GM19351 (cell line): ENCODE measurements around the gene RTL9.
A peak's percentile ranks its signal among the peaks of the same experiment; 100 is the strongest.
"Not testable (repeated sequence)": the region's sequence is repeated elsewhere in the genome, so short reads cannot be mapped to it uniquely, and the experiment has no call there.

ENCODE experiments used
- ATAC-seq: cut with Tn5 transposase; IDR thresholded peaks from one replicate; pipeline ENCODE4 v1.9.1; 2021; ENCODE audit warnings: mild to moderate bottlenecking, moderate library complexity; ENCODE audit not compliant: unreplicated experiment

The RTL9 gene

DNA sequence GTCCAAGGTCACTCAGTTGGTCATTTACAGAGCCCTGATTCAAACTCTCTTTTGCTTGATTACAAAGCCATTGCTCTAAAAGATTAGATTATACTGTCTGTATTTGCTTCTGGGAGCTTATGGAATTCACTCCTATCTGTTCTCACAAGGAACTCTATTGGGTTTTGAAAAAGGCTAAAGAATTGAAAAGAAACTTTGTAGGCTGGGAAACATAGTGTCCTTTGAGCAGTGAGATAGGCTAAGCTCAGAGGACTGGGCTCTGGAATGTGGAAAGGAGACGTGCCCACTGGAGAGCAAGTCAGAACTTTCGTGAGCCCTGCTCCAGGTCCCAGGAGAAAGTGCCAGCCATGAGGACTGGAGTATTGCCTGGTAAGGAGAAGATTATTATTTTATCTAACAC is at the start of gene RTL9:
Gene RTL9, plus strand, starts transcription at position 301 of the 400 bp plus-strand sequence. CDS start 91,770 bp downstream, outside the sequence.
- no peak for ATAC-seq

DNA sequence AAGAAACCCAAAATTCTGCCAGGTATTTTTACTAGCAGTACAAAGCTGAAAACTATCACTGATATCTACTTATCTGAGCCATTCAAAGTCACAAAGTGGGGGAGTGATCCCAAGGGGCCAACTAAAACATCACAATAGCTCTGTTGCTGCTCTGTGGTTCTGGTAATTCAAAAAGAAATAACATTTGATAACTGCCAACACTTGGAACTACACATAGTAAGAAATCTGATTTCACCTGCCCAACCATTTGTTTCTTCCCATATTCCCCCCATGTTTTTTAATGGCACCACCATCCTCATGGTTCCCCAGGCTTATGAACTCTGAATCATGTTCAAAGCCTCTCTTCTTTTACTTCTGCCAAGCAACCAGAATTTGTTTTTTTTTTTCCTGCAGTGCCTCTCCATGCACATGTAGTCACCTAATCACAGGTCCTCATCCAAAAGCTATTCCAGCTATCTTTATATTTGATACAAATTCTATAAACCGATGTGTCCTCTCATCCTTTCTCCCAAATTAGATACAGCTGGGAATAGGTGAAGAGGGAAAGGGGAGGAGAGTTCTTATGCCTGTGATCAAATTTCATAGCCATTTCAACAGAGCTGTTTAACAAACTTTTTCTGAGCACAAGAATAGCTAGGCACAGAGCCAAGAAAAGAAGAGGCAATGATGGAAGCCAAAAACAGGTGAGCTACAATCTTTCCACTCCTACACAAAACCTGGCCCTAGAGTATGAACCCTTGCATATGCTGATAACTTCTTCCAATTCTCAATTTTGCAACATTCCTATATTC is 48.5 kb upstream of the RTL9 start:
- peak; percentile 14 for ATAC-seq

DNA sequence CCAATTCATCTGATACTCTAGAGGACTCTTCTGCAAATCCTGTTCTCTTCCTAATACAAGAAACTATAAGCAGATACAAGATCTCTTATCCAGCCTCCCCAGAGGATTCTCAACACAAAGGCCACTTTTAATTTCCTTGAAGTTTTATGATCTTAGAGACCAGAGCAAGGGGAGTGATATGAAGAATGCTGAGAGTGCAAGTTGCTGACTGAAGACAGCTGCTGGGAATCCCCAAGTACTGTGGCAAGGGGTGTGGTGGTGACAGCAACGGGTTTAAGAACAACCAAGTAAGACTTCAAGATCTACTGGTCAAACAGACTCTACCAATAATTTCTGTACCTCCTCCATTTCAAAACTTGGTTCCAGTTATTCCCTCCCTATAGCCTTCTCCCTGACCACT is 47.8 kb upstream of the RTL9 start:
- ATAC-seq = peak; percentile 80

DNA sequence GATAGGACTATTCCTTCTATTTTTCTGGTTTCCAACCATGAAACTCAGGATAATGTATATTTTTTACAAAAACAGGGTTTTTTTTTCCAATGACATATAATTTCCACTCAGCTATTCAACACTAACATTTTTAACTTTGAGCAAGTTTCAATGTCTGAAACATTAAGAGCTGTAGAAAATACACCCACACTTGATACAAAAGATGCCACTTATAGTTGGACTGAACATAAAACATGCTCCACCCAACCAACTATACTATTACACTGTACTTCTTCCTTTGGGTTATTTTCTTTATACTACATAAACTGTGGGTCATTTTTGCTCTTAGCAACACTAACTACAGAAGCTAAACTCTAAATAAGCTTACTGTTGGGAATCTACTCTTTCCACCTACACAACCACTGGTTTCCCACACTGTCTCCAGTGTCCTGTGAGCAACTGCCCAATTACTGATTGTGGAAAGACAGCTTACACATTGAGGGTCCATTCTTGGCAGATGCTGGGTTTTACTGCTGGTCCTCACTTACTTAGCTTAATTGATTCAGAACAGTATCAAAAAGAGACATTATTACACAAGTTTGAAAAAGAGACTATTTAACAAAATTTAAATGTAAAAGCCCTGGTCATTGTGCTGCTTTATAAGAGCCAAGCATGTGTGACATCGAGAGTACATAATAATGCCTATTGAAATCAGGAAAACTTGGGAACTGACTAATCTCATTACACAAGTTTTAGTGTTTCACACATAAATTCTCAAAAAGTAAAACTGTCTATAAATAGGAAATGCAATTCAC is 47.0 kb upstream of the RTL9 start:
- ATAC-seq = no peak

DNA sequence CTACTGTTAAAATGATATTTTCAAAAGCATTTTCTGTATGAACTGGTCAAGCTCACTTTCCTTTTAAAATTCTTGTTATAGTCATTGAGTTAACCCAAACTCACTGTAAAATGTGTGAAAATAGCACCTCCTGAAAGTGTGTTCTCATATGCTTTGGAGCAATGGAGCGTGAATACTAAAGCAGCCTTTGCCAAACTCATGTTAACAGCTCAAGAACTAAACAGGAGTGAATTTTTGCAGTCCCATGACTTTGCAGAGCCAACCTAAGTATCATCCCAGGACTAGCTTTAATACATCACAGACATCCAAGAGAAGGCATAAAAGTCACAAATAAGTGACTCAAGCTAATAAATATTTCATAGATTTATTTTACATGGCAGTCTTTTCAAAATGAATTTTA is 43.1 kb upstream of the RTL9 start:
- ATAC-seq = peak; percentile 37

DNA sequence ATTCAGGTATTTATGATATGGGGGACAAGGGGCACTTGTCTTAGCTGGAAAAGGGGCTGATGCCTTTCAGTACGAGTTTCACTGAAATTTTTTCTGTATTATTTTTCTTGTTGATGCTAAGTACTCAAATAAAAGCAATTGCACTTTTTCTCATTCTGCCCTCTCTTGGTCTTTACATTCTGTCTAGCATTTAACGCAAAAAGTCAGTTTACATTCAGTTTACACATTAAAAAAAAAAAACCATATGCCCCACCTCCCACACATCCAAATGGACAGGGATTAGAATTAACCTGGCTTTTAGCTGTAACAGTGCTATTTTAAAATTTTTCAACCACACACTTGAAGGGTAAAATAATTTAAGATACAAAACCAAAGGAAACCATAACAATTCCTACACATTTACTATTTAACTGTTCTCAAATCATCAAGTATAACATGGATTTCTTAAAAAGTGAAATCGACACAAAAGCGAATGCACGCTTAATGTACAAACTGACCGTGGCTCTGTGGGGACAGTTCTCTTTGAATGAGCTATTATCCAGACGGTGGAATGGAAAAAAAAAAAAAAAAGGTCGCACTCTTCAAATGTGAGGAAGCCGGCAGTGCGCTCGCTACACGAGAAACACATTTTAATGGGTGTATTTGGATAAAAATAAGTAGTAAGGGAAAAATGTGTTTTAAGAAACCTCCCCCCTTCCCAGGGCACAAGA is 42.1 kb upstream of the RTL9 start:
- ATAC-seq = no peak

DNA sequence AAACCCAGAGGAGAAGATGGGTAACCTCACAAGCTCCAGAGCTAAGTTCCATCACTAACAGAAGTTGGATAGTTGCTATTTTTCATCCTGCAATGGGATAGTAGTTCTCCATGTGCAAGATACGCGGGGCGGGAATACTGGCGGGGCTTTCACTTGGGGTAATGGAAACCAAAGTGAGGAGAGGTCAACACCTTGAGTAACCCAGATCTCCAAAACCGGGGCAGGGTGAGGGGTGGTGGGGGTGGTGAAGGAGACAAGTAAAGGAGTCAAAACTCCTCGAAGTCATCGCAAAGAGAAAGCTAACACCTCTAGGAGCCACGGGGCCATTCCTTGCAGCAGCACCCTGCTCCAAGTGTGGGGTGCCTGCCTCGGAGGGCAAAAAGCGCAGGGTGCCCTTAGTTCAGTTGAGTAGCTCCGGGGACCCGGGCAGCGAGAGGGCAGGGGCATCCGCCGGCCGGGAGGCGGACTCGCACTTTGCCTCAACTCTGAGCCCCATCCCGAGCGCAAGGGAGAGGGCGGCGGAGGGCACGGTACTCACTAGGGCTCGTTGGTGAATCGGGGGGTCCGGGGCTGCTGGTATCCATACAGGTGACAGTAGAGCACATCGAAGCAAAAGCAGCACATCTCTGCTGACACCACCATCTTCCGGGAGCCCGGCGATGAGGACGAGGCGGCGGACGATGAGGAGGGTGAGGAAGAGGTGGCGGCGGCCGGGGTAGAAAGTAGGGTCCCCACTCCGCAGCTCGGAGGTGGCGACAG is 41.4 kb upstream of the RTL9 start:
- ATAC-seq = peak; percentile 17

DNA sequence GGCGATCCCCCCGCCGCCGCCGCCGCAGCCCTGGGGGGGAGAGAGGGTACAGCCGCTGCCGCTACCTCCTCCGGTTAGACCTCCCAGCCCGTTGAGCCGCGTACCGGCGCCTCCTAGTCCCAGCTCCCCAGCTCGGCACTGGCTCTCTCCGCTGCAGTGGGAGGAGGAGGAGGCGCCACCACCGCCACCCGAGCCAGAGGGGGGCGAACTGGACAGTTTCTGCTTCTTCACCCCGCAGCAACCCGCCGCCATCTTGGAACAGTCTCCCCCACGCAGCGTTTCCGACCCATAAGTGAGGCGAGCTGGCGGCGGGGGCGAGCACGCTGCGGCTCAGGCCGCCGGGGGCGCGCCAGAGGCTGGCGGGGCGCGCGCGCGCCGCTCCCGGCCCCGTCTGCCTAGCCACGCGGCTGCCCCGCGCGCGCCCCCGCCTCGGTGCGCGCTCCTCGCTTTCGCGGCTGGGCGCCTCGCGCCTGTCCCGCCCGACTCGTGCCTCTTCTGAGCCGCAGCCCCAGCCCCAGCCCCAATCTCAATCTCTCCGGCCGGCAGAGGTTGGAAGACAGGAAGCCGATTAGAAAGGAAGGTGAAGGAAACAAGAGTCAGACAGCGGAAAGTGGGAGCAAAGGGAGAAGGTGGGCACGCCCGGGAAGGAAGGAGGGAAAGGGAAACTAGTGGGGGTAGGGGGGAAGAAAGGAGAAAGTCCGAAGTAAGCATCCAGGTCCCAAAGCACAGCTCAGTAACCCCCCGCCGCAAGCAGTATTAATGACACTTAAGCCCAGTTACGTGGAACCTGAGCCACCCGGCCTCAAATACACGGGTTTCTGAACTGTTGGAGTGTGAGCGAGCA is 40.6 kb upstream of the RTL9 start, which contains the start of gene AMMECR1:
Gene AMMECR1, minus strand, starts transcription at position 266 of the 844 bp plus-strand sequence. Its CDS starts 14 bp downstream, at position 252.
- ATAC-seq = peak; percentile 63

DNA sequence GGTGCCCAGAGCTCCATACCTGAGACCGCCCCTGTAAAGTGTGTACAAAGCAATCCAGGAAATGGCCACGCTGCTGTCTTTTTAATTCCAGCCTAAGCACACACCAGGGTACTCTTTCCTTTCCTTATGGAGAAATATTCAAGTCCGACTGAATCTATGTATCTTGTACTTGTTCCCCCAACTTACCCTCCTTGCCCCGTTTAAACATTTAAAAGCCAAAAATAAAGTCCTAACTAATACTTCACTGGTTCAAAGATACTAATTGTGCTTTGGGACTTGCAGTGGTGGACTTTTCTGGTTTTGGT is 40.0 kb upstream of the RTL9 start:
- no peak for ATAC-seq

DNA sequence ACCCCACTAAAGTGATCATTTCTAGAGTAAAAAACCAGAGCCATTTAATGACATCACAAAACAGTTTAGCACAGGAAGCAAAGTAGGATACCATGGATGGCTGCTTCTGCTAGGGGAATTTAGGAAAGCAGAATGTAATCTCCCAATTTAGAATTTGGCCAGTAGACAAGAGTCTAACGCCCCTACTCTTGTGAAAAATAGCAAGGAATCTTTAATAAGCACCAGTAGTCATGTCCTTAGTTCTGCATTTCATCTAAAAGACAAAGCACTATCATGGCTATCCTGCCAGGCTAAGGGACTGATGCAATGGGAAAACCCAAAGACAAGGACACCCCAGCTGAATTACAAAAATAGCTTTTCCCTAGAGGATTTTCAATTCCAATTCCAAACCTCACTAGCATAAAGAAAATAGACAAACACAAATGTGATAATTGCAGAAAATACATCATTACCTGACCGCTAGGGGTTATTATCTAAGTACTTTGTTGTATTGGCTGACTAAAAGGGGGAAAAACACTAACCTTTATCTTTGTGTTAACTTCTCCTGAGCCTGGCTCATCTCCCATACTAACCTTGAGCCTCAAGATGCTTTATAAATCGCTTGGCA is 38.2 kb upstream of the RTL9 start:
- ATAC-seq = no peak

DNA sequence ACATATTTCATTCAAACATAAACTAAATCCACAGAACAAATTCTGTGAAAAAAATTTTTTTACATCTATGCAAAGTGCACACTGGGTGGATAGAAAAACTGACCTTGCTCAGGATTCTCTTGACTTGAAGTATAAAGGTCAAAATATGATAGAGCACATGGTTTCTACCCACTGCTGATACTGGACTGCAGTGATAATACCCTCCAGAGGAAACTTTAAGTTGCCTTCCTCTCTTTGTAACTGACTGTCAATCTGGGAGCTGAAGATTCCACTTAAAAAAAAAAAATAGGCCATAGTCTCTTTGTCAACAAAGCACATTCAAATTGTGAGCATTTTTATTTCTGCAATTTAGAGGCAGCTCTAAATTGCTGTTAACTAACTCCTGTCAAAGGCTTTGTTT is 37.6 kb upstream of the RTL9 start:
- ATAC-seq = no peak

DNA sequence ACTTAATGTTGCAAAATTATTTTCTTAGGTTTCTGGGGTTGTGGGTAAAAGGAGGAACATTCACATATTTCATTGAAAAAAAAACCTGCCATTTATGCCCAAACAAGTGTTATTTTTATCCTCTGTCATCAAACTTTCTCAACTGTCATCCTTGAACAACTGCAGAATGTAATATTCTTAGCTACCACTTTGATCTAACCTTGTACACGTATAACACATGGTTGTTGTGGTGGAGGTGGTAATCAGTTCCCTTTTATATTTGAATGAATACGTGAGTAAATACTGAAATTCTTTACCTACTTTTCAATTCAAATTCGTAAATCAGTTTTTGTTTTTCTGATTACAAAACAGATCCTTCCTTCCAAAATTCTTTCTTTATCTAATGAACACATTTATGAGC is 37.0 kb upstream of the RTL9 start:
- peak; percentile 41 for ATAC-seq

DNA sequence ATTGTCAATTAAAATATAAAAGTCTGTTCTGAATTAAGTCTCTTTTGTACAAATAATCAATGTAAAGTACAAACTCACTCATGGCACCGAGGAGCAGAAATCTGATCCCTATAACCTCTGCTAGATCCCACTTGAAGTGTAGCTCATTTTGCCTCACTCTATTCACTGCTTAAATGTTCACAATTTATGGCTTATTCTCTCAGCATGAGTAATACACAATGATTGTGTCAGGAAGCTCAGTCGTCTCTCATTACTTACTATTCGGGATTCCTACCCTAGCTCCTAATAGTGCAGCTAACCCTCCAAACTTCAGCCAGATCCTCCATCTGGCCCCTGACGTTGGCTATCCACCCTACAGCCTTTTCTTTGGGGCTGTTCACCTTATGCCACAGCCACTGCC is 36.0 kb upstream of the RTL9 start:
- no peak for ATAC-seq

DNA sequence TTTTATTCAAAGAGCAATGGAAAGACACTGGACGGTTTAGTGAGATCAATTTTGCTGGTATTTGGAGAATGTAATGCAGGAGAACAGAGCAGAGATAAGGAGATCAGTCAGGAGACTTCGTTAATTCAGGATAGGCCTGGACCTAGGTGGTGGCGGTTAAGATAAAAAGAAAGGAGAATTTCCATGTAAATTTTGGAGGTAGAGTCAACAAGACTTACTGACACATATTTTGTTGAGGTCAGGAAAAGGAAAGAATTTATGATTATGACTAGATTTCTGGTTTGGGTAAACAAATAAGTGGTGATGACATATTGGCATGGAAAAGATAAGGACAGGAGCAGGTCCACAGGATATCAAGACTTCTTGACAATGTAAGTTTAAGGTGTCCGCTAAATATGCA is 31.9 kb upstream of the RTL9 start:
- ATAC-seq = no peak

DNA sequence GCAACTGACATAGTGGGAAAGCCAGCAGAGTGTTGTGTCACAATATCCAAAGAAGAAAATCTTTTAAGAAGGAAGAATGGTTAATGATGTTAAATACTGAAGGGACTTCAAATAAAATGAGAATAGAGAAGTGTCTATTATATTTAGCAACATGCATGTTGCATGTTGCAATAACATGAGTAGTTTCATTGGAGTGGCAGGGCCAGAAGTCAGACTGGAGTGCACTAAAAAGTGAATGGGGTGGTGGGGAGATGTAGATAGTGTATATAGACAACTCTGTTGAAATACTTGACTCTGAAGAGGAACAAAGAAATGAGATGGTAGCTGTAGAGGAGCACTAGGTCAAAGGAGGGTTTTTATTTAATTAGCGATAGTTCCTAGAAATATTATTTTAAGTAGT is 31.3 kb upstream of the RTL9 start:
- no peak for ATAC-seq

DNA sequence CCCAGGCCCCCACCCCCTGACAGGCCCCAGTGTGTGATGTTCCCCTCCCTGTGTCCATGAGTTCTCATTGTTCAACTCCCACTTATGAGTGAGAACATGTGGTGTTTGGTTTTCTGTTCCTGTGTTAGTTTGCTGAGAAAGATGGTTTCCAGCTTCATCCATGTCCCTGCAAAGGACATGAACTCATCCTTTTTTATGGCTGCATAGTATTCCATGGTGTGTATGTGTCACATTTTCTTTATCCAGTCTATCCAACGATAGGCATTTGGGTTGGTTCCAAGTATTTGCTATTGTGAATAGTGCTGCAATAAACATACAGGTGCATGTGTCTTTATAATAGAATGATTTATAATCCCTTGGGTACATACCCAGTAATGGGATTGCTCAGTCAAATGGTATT is 30.0 kb upstream of the RTL9 start:
- ATAC-seq = not testable (repeated sequence)

DNA sequence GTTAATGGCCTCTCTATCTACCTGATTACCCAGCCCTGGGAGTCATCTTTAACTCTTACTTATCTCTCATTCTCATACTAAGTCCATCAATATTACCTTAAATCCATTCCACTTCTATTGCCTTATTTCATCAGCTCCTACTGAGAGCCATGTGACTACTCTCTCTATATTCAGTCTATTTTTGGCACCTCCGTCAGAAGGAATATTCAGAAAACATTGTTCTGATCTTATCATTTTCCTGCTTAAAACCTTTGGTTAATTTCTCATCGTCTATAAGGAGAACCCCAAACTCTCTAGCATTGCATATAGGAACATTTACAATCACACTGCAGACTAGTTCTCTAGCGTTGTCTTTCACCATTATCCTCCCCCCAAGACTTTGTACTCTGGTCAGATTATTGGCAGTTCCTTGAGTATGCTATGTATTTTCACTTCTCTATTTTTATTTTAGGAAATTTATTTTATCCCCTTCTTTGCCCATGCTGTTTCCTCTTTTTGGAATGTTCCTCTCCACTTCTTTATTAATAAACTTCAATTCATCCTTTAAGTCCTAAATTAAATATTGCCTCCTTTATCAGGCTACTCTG is 27.1 kb upstream of the RTL9 start:
- no peak for ATAC-seq

DNA sequence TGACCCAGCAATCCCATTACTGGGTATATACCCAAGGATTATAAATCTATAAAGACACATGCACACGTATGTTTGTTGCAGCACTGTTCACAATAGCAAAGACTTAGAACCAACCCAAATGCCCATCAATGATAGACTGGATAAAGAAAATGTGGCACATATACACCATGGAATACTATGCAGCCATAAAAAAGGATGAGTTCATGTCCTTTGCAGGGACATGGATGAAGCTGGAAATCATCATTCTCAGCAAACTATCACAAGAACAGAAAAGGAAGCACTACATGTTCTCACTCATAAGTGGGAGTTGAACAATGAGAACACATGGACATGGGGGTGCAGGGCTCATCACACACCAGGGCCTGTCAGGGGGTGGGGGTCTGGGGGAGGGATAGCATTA is 25.2 kb upstream of the RTL9 start:
- not testable (repeated sequence) for ATAC-seq

DNA sequence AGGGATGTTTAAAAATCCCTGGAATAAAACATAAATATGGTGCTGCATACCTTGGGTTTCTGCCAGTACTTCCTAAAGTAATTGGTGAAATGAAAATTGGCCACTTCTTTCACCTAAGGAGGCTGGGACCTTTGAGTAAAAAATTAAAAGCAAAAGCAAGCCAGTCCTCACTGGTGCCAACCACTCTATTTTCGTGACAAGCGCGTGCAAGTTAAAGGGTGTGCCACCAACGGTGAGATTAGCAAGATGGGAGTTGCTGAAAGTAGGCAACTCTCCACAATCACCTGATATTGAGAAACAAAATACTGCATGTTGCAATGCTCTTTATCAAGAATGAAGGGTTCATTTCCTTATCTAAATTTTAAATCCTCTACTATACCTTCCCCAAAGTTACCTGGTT is 19.7 kb upstream of the RTL9 start:
- ATAC-seq = no peak
